SK-N-MC (cell line): ENCODE measurements around the gene TGFB1I1.

Experiments
- EZH2 ChIP-seq: fragments of 200-600 bp; sonication (generic); IDR thresholded peaks from one replicate; pipeline ENCODE4 v1.6.1; 2017; ENCODE audit warnings: antibody characterized with exemption
- POLR2AphosphoS5 ChIP-seq: IDR thresholded peaks from 2 replicates; pipeline ENCODE4 v1.6.1; 2012; ENCODE audit warnings: mild to moderate bottlenecking, low read depth, low read length, borderline replicate concordance

DNA sequence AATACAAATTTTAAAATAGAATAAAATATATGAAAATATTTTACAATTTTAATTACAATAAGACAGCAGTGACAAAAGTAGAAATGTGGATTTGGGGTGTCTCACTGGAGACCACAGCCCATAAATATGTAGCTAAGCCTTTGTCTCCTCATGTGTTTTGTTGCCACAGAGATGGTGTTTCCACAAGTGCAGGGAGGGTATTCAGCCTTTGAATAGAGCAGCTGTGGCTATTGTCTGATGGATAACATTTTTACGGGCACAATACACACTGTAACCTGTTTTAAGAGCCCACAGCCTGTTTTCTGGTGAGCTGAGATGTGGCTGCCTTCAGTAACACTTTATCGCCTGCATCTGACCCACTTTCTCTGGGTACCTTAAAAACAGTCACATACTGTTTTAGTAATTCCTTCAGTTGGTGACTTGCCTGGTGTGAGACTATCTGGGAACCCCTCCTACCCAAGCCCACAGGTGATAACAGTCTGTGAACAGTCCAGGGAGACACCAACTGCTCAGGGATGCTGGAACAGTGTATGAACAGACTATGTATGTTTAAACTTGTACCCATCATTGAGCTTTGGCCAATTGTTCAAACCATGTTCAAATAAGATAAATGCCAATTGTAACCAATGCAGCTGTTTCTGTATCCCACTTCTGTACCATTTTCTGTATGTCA is 47.9 kb downstream of the TGFB1I1 start:
- no peak for TF ChIP-seq POLR2AphosphoS5
- TF ChIP-seq EZH2 = no peak
